HepG2 (cell line): ENCODE measurements around the gene QTRT2. TPM values are rescaled to one million over a fixed set of nuclear protein-coding genes. Genes with fewer than 3 reads are reported as not detected.

Experiments
- ATAC-seq: fragments of 200-7000 bp; cut with Tn5 transposase; 3 replicates; pipeline ENCODE4 v1.9.1; 2020; ENCODE audit warnings: mild to moderate bottlenecking, moderate library complexity
- BruUV-seq: library from RNA; stranded (reverse); fragments of 400-500 nt; replicated peaks from 2 replicates; lab custom pipeline; 2021; lab: Mats Ljungman, UMichigan
- CTCF ChIA-PET: fragments of 300-600 bp; formaldehyde crosslinking; extraction: SDS; loops from one replicate; lab custom pipeline; 2021; ENCODE audit warnings: low total read pairs, inconsistent platforms, low intra/inter-chr PET ratio; lab: Yijun Ruan, JAX
- POLR2A ChIA-PET: fragments of 350-600 bp; sonication (Branson Sonifier 250); formaldehyde crosslinking; loops from one replicate; lab custom pipeline; 2020; ENCODE audit warnings: antibody characterized with exemption, inconsistent platforms; lab: Yijun Ruan, JAX
- DNase-seq: peaks from one replicate; pipeline ENCODE4 v3.0.0-alpha.2; 2015; ENCODE audit warnings: low spot score
- FAIRE-seq: peaks from 3 replicates; lab custom pipeline; 2011; peaks lifted over from hg19 to GRCh38; lab: Jason Lieb, UNC
- H2AFZ ChIP-seq: one replicate; pipeline ENCODE4 v1.6.1; 2011; ENCODE audit warnings: low read length, inconsistent platforms
- H3K27ac ChIP-seq: fragments of 300-600 bp; 3 replicates; pipeline ENCODE4 v1.8.0; 2011; ENCODE audit warnings: mixed run types, mild to moderate bottlenecking, mixed read lengths, low read length, inconsistent platforms; ENCODE audit not compliant: insufficient read depth; ENCODE audit errors: extremely low read length
- H3K27me3 ChIP-seq, 2 experiments: fragments of 200-600 bp in 1 of 2; 2 replicates in 1 of 2; 3 replicates in 1 of 2; pipeline versions ENCODE4 v1.6.0 to v1.8.0; 2011; ENCODE audit warnings: low read length in 2 of 2, mild to moderate bottlenecking in 2 of 2, moderate library complexity in 2 of 2, inconsistent platforms in 1 of 2; ENCODE audit not compliant: insufficient read depth in 2 of 2, control insufficient read depth in 1 of 2
- H3K36me3 ChIP-seq, 2 experiments: fragments of 200-600 bp in 1 of 2; replicated peaks in 1 of 2; 2 replicates in 1 of 2; 3 replicates in 1 of 2; pipeline versions ENCODE4 v1.5.1 to v1.8.0; 2011; ENCODE audit warnings: low read length in 2 of 2, inconsistent platforms in 1 of 2; ENCODE audit not compliant: insufficient read depth in 2 of 2, control insufficient read depth in 1 of 2
- H3K4me1 ChIP-seq: 2 replicates; pipeline ENCODE4 v1.5.1; 2012; ENCODE audit warnings: low read length, inconsistent platforms; ENCODE audit not compliant: insufficient read depth
- H3K4me2 ChIP-seq: 2 replicates; pipeline ENCODE4 v1.6.0; 2011; ENCODE audit warnings: low read depth, low read length, inconsistent platforms
- H3K4me3 ChIP-seq, 3 experiments: fragments of 200-600 bp in 1 of 3; sonication (generic), shearing (Covaris generic) in 1 of 3; replicated peaks in 1 of 3; 2 replicates each; pipeline ENCODE4 v1.5.1; 2011 to 2016; ENCODE audit warnings: low read length in 3 of 3, inconsistent platforms in 2 of 3, low read depth in 2 of 3, mild to moderate bottlenecking in 2 of 3, control low read depth in 1 of 3, mixed read lengths in 1 of 3; ENCODE audit not compliant: insufficient read depth in 1 of 3
- H3K79me2 ChIP-seq: one replicate; pipeline ENCODE4 v1.6.1; 2011; ENCODE audit warnings: low read length, inconsistent platforms; ENCODE audit not compliant: insufficient read depth
- H3K9ac ChIP-seq: 2 replicates; pipeline ENCODE4 v1.6.0; 2011; ENCODE audit warnings: mild to moderate bottlenecking, low read depth, low read length, inconsistent platforms; ENCODE audit not compliant: insufficient read depth
- H3K9me3 ChIP-seq: 2 replicates; pipeline ENCODE4 v1.5.1; 2012; ENCODE audit warnings: mild to moderate bottlenecking, low read length
- H4K20me1 ChIP-seq: 2 replicates; pipeline ENCODE4 v1.6.0; 2011; ENCODE audit warnings: inconsistent platforms, mild to moderate bottlenecking, low read length, moderate library complexity; ENCODE audit not compliant: insufficient read depth
- ASH2L ChIP-seq: fragments of 300-600, 200-600 bp; sonication (generic); IDR thresholded peaks from 2 replicates; pipeline ENCODE4 v1.7.0; 2017; ENCODE audit warnings: low read depth, mild to moderate bottlenecking, moderate library complexity, mixed read lengths, low read length; ENCODE audit not compliant: insufficient read length
- DNMT1 ChIP-seq: sonication (generic); formaldehyde crosslinking; IDR thresholded peaks from 2 replicates; pipeline ENCODE4 v1.5.1; 2020; ENCODE audit warnings: mild to moderate bottlenecking, missing genetic modification reagents
- ELF3 ChIP-seq: IDR thresholded peaks from 2 replicates; pipeline ENCODE4 v1.6.1; 2016; ENCODE audit warnings: missing genetic modification reagents, missing compliant biosample characterization
- ETV5 ChIP-seq: IDR thresholded peaks from 2 replicates; pipeline ENCODE4 v1.6.1; 2018; ENCODE audit warnings: missing biosample characterization, missing genetic modification reagents, inconsistent platforms, borderline replicate concordance
- FOXA1 ChIP-seq, 2 experiments: fragments of 450-650 bp in 1 of 2; sonication (generic) in 1 of 2; formaldehyde crosslinking in 1 of 2; IDR thresholded peaks; 2 replicates each; pipeline versions ENCODE4 v1.4.0 to v1.6.1; 2016 to 2020; ENCODE audit warnings: missing genetic modification reagents in 1 of 2
- KMT2B ChIP-seq: IDR thresholded peaks from 2 replicates; pipeline ENCODE4 v1.6.1; 2016; ENCODE audit warnings: missing genetic modification reagents, missing compliant biosample characterization
- NFIC ChIP-seq: IDR thresholded peaks from 2 replicates; pipeline ENCODE4 v1.6.1; 2012; ENCODE audit warnings: mild to moderate bottlenecking, low read length, inconsistent platforms
- NPAS2 ChIP-seq: sonication (generic); formaldehyde crosslinking; IDR thresholded peaks from 2 replicates; pipeline ENCODE4 v1.8.0; 2022; ENCODE audit warnings: mild to moderate bottlenecking, missing genetic modification reagents, borderline replicate concordance
- SALL2 ChIP-seq: sonication (generic); formaldehyde crosslinking; IDR thresholded peaks from 2 replicates; pipeline ENCODE4 v1.8.1; 2023; ENCODE audit warnings: mild to moderate bottlenecking, missing genetic modification reagents, inconsistent platforms
- SIX1 ChIP-seq: sonication (generic); formaldehyde crosslinking; IDR thresholded peaks from 2 replicates; pipeline ENCODE4 v1.4.0; 2020; ENCODE audit warnings: missing genetic modification reagents, borderline replicate concordance
- SMC3 ChIP-seq: IDR thresholded peaks from 2 replicates; pipeline ENCODE4 v1.6.1; 2011; ENCODE audit warnings: low read length, improper control_type of control experiment
- YY1 ChIP-seq: IDR thresholded peaks from 2 replicates; pipeline ENCODE4 v1.6.1; 2011; ENCODE audit warnings: low read length, low read depth, moderate library complexity, mild to moderate bottlenecking; ENCODE audit not compliant: insufficient read depth, insufficient replicate concordance
- ZBTB34 ChIP-seq: sonication (generic); formaldehyde crosslinking; IDR thresholded peaks from 2 replicates; pipeline ENCODE4 v1.8.0; 2022; ENCODE audit warnings: mild to moderate bottlenecking, missing genetic modification reagents
- ZFP91 ChIP-seq: sonication (generic); formaldehyde crosslinking; IDR thresholded peaks from 2 replicates; pipeline ENCODE4 v1.9.0; 2022; ENCODE audit warnings: missing genetic modification reagents, mild to moderate bottlenecking, borderline replicate concordance
- ZNF17 ChIP-seq: sonication (generic); formaldehyde crosslinking; IDR thresholded peaks from 2 replicates; pipeline ENCODE4 v1.5.0; 2020; ENCODE audit warnings: mild to moderate bottlenecking, missing genetic modification reagents
- ZNF180 ChIP-seq: sonication (generic); formaldehyde crosslinking; IDR thresholded peaks from 2 replicates; pipeline ENCODE4 v1.4.0; 2020; ENCODE audit warnings: low read depth, missing genetic modification reagents, borderline replicate concordance
- ZNF362 ChIP-seq: sonication (generic); formaldehyde crosslinking; IDR thresholded peaks from 2 replicates; pipeline ENCODE4 v1.4.0; 2020; ENCODE audit warnings: missing genetic modification reagents, mild to moderate bottlenecking, borderline replicate concordance
- ZNF615 ChIP-seq: sonication (generic); formaldehyde crosslinking; IDR thresholded peaks from 2 replicates; pipeline ENCODE4 v1.5.0; 2020; ENCODE audit warnings: mild to moderate bottlenecking, missing genetic modification reagents, borderline replicate concordance
- ZSCAN22 ChIP-seq: sonication (generic); formaldehyde crosslinking; IDR thresholded peaks from 2 replicates; pipeline ENCODE4 v1.4.0; 2020; ENCODE audit warnings: mild to moderate bottlenecking, missing genetic modification reagents
- WGBS: methylation state at CpG from one replicate; pipeline ENCODE4 v1.1.6; 2017; ENCODE audit warnings: low lambda C conversion rate; 5-methylcytosine and 5-hydroxymethylcytosine counted together
- in situ Hi-C: cut with HindIII; loops from 2 replicates; pipeline ENCODE4 v1.10.0; 2017; ENCODE audit warnings: low pct_unique_long_range_greater_than_20kb; ENCODE audit not compliant: extremely low pct_ligation_motif_present
- intact Hi-C: fragments of 100-400 bp; cut with micrococcal nuclease; formaldehyde crosslinking; loops from one replicate; pipeline ENCODE4 v1.10.0; 2022; ENCODE audit not compliant: unreplicated experiment
- polyA plus RNA-seq, 8 experiments: library from polyadenylated mRNA; depleted of rRNA in 3 of 8; stranded (reverse) in 7 of 8; unstranded in 1 of 8; fragments of >200 nt; fragmentation: Illumina TruSeq in 4 of 8; extraction: Trizol in 4 of 8; gene quantifications; 2 replicates each; pipeline versions ENCODE4 v1.2.1 to v1.2.3, GENCODE V29; 2011 to 2016; ENCODE audit warnings: low read depth in 4 of 8, missing spikeins in 1 of 8, mixed read lengths in 1 of 8; ENCODE audit not compliant: insufficient read depth in 1 of 8
- total RNA-seq, 5 experiments: library from RNA; depleted of rRNA; stranded (reverse); fragments of >200 nt; fragmentation: Illumina TruSeq; extraction: Trizol; gene quantifications; 2 replicates each; pipeline ENCODE4 v1.2.3, GENCODE V29; 2016; ENCODE audit warnings: low read depth in 1 of 5

The QTRT2 gene
- total and polyA plus RNA-seq, 2 of the 13 experiments (the other 11 are each of a cell fraction or from before 2014, with no cell fraction given), result 7.1 to 33.4 TPM

- TF ChIP-seq SALL2 (CRISPR knock-in tag) (no peak), ZNF362 (CRISPR knock-in tag) (no peak), ETV5 (CRISPR knock-in tag) (no peak), YY1 (no peak), SIX1 (no peak), KMT2B (CRISPR knock-in tag) (no peak)
- TF ChIP-seq, all 625 proteins: peak for 0
These were observed 13.3 kb upstream of the QTRT2 start (continued) for GRCh38 chr3:114043205-114043604.

GRCh38 chr3:114052216-114052615 is 4.3 kb upstream of the QTRT2 start:
- H3K9me3 ChIP-seq, result no peaks in the 10 kb centered on the region
- no peak for FAIRE-seq
- H3K27ac ChIP-seq, result no peak overlapping the region
- in situ Hi-C loops, result no loop called here
- H3K79me2 ChIP-seq, result peaks cover 6% of the 10 kb centered on the region
- H4K20me1 ChIP-seq, result no peaks in the 10 kb centered on the region
- H3K4me1 ChIP-seq, result peaks cover 7% of the 10 kb centered on the region
- H3K4me3 ChIP-seq, result no peak overlapping the region
- no peaks in the 10 kb centered on the region; a peak in 1 of 5 replicates for H3K27me3 ChIP-seq
- POLR2A ChIA-PET, result no interaction called here
- intact Hi-C loops, result loop anchor here (10.0 kb wide), 1 partner anchor 537 kb away; the partner anchor contains the start of gene SPICE1
- no TSS peak for BruUV-seq
- H3K4me2 ChIP-seq, result no peak overlapping the region
- H2AFZ ChIP-seq, result no peak overlapping the region
- H3K9ac ChIP-seq, result no peak overlapping the region
- no peak for ATAC-seq
- WGBS, result 36% methylated on average over 2 of the region's 2 CpGs
- CTCF ChIA-PET, result no interaction called here
- DNase-seq, result no peak
- no peaks in the 10 kb centered on the region for H3K36me3 ChIP-seq
- TF ChIP-seq ASH2L, result no peak
- TF ChIP-seq ZNF615 (CRISPR knock-in tag), result no peak
- no peak for TF ChIP-seq ELF3
- no peak for TF ChIP-seq SMC3
- TF ChIP-seq NFIC, result no peak
- TF ChIP-seq ZSCAN22 (CRISPR knock-in tag), result no peak
- no peak for TF ChIP-seq ZBTB34
- no peak for TF ChIP-seq ZFP91
- no peak for TF ChIP-seq DNMT1 (CRISPR knock-in tag)
- no peak for TF ChIP-seq ZNF17 (CRISPR knock-in tag)
- no peak for TF ChIP-seq ZNF180 (CRISPR knock-in tag)
- no peak for TF ChIP-seq NPAS2 (CRISPR knock-in tag)
- TF ChIP-seq FOXA1 (IDR thresholded peaks at IDR 0.05), result no peak
- no peak for TF ChIP-seq FOXA1 (CRISPR knock-in tag; IDR thresholded peaks at IDR 0.05)
